RWPE2 (cell line): ENCODE measurements around the gene ADAM33.

Experiments
- ATAC-seq: fragments of 200-7000 bp; cut with Tn5 transposase; 3 replicates; pipeline ENCODE4 v1.9.1; 2021; ENCODE audit warnings: low read depth
- DNase-seq: peaks from one replicate; pipeline ENCODE4 v3.0.0-alpha.2; 2020; ENCODE audit warnings: low spot score
- H3K27ac ChIP-seq: fragments of 450-650 bp; 2 replicates; pipeline ENCODE4 v1.5.1; 2017; ENCODE audit warnings: mild to moderate bottlenecking; ENCODE audit not compliant: poor library complexity, severe bottlenecking
- H3K27me3 ChIP-seq: fragments of 250-450 bp; sonication (Bioruptor Pico); 2 replicates; pipeline ENCODE4 v1.5.1; 2021; ENCODE audit warnings: mild to moderate bottlenecking, moderate library complexity; ENCODE audit not compliant: insufficient read depth, poor library complexity, severe bottlenecking
- H3K36me3 ChIP-seq: fragments of 250-450 bp; sonication (Bioruptor Pico); 2 replicates; pipeline ENCODE4 v1.5.1; 2020; ENCODE audit warnings: low read depth, mild to moderate bottlenecking, moderate library complexity
- H3K4me1 ChIP-seq: fragments of 250-450 bp; sonication (Bioruptor Pico); 2 replicates; pipeline ENCODE4 v1.5.1; 2021; ENCODE audit warnings: mild to moderate bottlenecking, moderate library complexity; ENCODE audit not compliant: insufficient read depth, poor library complexity, severe bottlenecking
- H3K4me3 ChIP-seq: fragments of 250-450 bp; sonication (Bioruptor Pico); 2 replicates; pipeline ENCODE4 v1.5.1; 2021; ENCODE audit warnings: mild to moderate bottlenecking, moderate library complexity; ENCODE audit not compliant: severe bottlenecking
- H3K9me3 ChIP-seq: fragments of 250-450 bp; sonication (Bioruptor Pico); 2 replicates; pipeline ENCODE4 v1.5.1; 2021; ENCODE audit warnings: mild to moderate bottlenecking, moderate library complexity; ENCODE audit not compliant: severe bottlenecking
- CTCF ChIP-seq: fragments of 450-650 bp; IDR thresholded peaks from one replicate; pipeline ENCODE4 v1.5.1; 2017; ENCODE audit warnings: mild to moderate bottlenecking, moderate library complexity; ENCODE audit not compliant: poor library complexity, severe bottlenecking

The ADAM33 gene

GRCh38 chr20:3663858-3664257 is 18.0 kb downstream of the ADAM33 start:
- DNase-seq (no peak), ATAC-seq (no peak)
- TF ChIP-seq CTCF, result no peak
- H3K4me3 ChIP-seq, result no peak overlapping the region
- no peak overlapping the region for H3K27ac ChIP-seq
- no peaks in the 10 kb centered on the region for H3K9me3 ChIP-seq
- H3K27me3 ChIP-seq, result peaks cover 53% of the 10 kb centered on the region
- H3K4me1 ChIP-seq, result no peaks in the 10 kb centered on the region
- H3K36me3 ChIP-seq, result no peaks in the 10 kb centered on the region

GRCh38 chr20:3663031-3663701 is 18.6 kb downstream of the ADAM33 start, which contains the start of gene GFRA4:
GFRA4 (minus strand) TSS chr20:3663399; CDS start chr20:3663399, 0 bp downstream.
- ATAC-seq (no peak), DNase-seq (peak; percentile 63)
- Histone ChIP-seq H3K27ac (no peak within 1 kb of the TSS), H3K9me3 (no peaks in the 10 kb centered on the region), H3K4me1 (no peaks in the 10 kb centered on the region), H3K36me3 (no peaks in the 10 kb centered on the region), H3K4me3 (no peak within 1 kb of the TSS), H3K27me3 (peaks cover 57% of the 10 kb centered on the region)
- no peak for TF ChIP-seq CTCF

- no peaks in the 10 kb centered on the region for H3K36me3 ChIP-seq
- ATAC-seq, result no peak
- DNase-seq, result no peak
- H3K4me1 ChIP-seq, result no peaks in the 10 kb centered on the region
- H3K9me3 ChIP-seq, result no peaks in the 10 kb centered on the region
- TF ChIP-seq CTCF, result no peak
- H3K27ac ChIP-seq, result no peak overlapping the region
- peaks cover 57% of the 10 kb centered on the region for H3K27me3 ChIP-seq
- H3K4me3 ChIP-seq, result no peak overlapping the region
Observed at GRCh38 chr20:3661814-3662665, 19.8 kb downstream of the ADAM33 start.

GRCh38 chr20:3661060-3661813 is 20.6 kb downstream of the ADAM33 start:
- H3K4me3 ChIP-seq, result no peak overlapping the region
- no peaks in the 10 kb centered on the region for H3K9me3 ChIP-seq
- no peaks in the 10 kb centered on the region for H3K4me1 ChIP-seq
- no peak for TF ChIP-seq CTCF
- ATAC-seq (no peak), DNase-seq (no peak)
- H3K36me3 ChIP-seq, result no peaks in the 10 kb centered on the region
- H3K27ac ChIP-seq, result no peak overlapping the region
- H3K27me3 ChIP-seq, result peaks cover 57% of the 10 kb centered on the region
